Gastroesophageal sphincter (tissue), 3 donors: Measurements from ENCODE around the gene ID4.

Experiments used
- POLR2A ChIP-seq, 2 donors: fragments of 450-650 bp; IDR thresholded peaks; one replicate each; pipeline ENCODE4 v1.6.1; 2017; ENCODE audit warnings: antibody characterized with exemption in 2 of 2, mild to moderate bottlenecking in 2 of 2, moderate library complexity in 1 of 2
- TF ChIP-seq, protein P1 (sequence below), 4 experiments: fragments of 200-600 bp in 2 of 4; fragments of 450-650 bp in 2 of 4; sonication (generic) in 1 of 4; IDR thresholded peaks; one replicate each; pipeline ENCODE4 v1.5.1; 2017 to 2019; ENCODE audit warnings: antibody characterized with exemption in 4 of 4, mild to moderate bottlenecking in 2 of 4, moderate library complexity in 2 of 4

DNA sequence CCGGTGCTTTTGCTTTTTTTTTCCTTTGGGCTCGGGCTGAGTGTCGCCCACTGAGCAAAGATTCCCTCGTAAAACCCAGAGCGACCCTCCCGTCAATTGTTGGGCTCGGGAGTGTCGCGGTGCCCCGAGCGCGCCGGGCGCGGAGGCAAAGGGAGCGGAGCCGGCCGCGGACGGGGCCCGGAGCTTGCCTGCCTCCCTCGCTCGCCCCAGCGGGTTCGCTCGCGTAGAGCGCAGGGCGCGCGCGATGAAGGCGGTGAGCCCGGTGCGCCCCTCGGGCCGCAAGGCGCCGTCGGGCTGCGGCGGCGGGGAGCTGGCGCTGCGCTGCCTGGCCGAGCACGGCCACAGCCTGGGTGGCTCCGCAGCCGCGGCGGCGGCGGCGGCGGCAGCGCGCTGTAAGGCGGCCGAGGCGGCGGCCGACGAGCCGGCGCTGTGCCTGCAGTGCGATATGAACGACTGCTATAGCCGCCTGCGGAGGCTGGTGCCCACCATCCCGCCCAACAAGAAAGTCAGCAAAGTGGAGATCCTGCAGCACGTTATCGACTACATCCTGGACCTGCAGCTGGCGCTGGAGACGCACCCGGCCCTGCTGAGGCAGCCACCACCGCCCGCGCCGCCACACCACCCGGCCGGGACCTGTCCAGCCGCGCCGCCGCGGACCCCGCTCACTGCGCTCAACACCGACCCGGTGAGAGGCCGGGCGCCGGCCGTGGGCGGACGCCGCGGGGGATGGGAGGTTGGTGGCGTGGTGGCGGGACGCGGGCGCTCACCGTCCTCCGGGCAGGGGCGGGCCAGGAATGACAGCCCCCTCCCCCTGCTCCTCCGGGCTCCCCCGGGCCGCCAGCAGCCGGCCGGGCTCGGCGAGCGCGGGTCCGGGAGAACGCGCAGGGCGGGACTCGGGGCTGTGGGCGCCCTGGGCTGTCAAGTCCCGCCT lies 606 bp downstream of the ID4 start:
- TF ChIP-seq, protein P1, sequence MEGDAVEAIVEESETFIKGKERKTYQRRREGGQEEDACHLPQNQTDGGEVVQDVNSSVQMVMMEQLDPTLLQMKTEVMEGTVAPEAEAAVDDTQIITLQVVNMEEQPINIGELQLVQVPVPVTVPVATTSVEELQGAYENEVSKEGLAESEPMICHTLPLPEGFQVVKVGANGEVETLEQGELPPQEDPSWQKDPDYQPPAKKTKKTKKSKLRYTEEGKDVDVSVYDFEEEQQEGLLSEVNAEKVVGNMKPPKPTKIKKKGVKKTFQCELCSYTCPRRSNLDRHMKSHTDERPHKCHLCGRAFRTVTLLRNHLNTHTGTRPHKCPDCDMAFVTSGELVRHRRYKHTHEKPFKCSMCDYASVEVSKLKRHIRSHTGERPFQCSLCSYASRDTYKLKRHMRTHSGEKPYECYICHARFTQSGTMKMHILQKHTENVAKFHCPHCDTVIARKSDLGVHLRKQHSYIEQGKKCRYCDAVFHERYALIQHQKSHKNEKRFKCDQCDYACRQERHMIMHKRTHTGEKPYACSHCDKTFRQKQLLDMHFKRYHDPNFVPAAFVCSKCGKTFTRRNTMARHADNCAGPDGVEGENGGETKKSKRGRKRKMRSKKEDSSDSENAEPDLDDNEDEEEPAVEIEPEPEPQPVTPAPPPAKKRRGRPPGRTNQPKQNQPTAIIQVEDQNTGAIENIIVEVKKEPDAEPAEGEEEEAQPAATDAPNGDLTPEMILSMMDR (IDR thresholded peaks at IDR 0.05), result peak in 1 of 4 experiments; percentile 6
- TF ChIP-seq POLR2A (IDR thresholded peaks at IDR 0.05), result peak in 1 of 2 donors; percentile 10
